HG03280 (cell line): ENCODE data around the gene KDSR.

Experiments
- ATAC-seq: cut with Tn5 transposase; IDR thresholded peaks from one replicate; pipeline ENCODE4 v1.9.1; 2021; ENCODE audit warnings: mild to moderate bottlenecking, moderate library complexity; ENCODE audit not compliant: unreplicated experiment

Gene KDSR

GRCh38 chr18:63284827-63285733 is 81.9 kb downstream of the KDSR start:
- ATAC-seq: peak; percentile 98

- no peak for ATAC-seq
Measured at GRCh38 chr18:63284173-63284799, 82.7 kb downstream of the KDSR start.

GRCh38 chr18:63283305-63284094 is 83.5 kb downstream of the KDSR start:
- no peak for ATAC-seq

- ATAC-seq: no peak
Measured at GRCh38 chr18:63282793-63283192, 84.2 kb downstream of the KDSR start.
